NB4 (cell line): ENCODE results near the gene GALNT8.

Source experiments
- CTCF ChIP-seq: IDR thresholded peaks from one replicate; pipeline ENCODE4 v1.5.1; 2012; ENCODE audit warnings: low read depth, low read length
- POLR2A ChIP-seq: IDR thresholded peaks from 2 replicates; pipeline ENCODE4 v1.6.1; 2011; ENCODE audit warnings: mild to moderate bottlenecking; ENCODE audit not compliant: insufficient read length; ENCODE audit errors: extremely low read depth

GRCh38 chr12:4736091-4736490, 15.9 kb downstream of the GALNT8 start:
- TF ChIP-seq CTCF = no peak
- TF ChIP-seq POLR2A = no peak
